Stimulated activated CD4-positive, alpha-beta T cell treated with anti-CD3 and anti-CD28 coated beads, Interleukin-1b, Interleukin-23, amount 100 ng/mL, for 1 hour (primary cell): Measurements from ENCODE around the gene ALDOA.
"Not testable (repeated sequence)": the region's sequence is repeated elsewhere in the genome, so short reads cannot be mapped to it uniquely, and the experiment has no call there.

ENCODE experiments used
- DNase-seq, 2 donors: peaks; one replicate each; pipeline ENCODE4 v3.0.0-alpha.2; 2020; ENCODE audit warnings: low read depth in 2 of 2

ALDOA gene

DNA sequence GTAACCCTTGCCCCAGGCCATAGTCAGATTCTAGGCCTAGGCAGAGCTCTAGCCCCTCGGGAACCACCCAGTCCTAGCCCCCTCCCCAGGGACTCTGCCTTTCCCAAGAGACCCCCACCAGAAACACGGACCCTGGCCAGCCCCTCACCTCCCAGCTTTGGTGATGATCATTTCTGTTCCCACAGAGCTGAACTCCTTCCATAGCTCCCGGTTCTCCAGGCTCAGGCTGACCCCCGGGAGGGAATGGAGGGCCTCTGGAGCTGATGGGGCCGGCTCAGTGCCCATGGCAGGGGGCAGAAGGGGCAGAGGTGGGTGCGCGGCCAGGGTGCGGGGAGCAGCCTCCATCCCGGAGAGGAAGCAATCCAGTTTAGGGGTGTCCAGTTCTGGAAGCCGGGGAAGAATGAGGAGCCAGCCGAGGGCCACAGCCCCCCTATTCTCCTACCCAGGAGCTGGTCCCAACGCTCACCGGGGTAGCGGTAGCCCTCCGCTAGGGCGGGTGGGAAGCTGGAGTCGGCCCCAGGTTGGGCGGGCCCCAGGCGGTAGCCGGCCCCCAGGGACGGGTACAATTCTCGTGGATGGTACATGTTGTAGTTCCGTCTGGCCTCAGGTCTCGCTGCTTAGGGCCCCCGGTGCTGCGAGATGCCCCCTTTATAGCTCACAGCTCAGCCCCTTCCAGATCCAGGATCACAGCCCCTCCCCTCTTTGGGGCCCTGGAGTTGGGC lies 25.2 kb downstream of the ALDOA start:
- no peak for DNase-seq

GRCh38 chr16:30091474-30092372 lies 26.2 kb downstream of the ALDOA start, which contains the start of gene TBX6:
TBX6 (minus strand) TSS chr16:30091924; CDS start chr16:30091193, 731 bp downstream.
- peak; percentile 79 to 87 for DNase-seq

DNA sequence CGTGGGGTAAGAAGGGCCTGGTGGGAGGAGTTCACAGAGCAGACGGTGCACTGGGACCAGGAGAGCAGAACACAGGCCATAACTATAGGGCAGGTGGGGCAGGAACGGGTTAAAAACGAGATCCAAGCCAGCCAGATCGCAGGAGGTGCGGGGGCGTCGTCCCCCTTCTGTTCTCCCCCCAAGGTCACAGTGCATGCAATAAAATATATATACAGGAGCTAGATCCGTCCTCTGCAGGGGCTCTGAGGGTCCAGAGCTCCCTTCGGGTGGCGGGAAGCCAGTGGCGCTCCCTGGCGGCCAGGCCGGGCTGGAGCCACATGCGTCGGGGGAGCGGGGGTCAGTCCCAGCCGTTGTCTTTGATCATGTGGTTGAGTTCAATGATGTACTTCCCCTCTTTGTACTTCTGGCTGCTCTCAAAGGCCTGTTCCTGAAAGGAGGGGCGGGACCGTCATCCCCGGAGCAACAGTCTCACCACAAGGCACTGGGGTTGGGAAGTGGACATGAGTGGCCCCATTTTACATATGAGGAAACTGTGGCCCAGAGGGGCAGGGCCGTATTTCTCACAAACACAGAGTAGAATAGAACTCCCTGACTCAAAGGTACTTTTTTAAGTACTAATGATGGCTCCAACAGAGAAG lies 26.9 kb downstream of the ALDOA start:
- DNase-seq: peak in 1 of 2 donors; percentile 23

DNA sequence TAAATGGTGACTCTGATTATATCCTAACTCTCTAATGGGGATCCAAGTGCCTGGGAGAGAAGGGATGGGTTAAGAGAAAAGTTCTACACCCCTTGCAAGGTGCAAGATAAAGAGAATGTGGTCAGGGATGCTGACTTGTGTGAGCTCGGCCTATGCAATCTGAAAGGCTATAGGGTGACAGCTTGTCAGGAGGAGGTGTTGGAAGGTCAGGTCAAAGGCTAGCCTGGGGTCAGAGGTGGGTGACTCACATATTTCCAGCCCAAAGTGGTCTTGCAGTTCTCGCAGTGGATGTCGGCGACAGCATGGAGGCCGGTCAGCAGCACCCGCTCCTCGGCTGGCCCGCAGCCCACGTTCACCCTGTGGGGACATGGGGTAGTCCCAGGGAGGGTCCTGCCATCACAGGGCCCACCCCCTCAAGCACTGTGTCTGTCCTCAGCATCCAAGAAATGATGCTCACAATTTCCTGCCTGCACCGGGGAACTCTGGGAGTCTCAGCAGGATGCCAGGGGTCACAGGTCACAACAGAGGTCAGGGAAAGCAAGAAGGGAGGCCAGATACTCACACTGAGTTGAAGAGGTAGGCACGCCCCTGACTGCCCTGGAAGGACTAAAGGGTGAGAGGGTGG lies 29.1 kb downstream of the ALDOA start:
- no peak for DNase-seq

GRCh38 chr16:30095166-30096078 lies 29.9 kb downstream of the ALDOA start:
- no peak for DNase-seq

DNA sequence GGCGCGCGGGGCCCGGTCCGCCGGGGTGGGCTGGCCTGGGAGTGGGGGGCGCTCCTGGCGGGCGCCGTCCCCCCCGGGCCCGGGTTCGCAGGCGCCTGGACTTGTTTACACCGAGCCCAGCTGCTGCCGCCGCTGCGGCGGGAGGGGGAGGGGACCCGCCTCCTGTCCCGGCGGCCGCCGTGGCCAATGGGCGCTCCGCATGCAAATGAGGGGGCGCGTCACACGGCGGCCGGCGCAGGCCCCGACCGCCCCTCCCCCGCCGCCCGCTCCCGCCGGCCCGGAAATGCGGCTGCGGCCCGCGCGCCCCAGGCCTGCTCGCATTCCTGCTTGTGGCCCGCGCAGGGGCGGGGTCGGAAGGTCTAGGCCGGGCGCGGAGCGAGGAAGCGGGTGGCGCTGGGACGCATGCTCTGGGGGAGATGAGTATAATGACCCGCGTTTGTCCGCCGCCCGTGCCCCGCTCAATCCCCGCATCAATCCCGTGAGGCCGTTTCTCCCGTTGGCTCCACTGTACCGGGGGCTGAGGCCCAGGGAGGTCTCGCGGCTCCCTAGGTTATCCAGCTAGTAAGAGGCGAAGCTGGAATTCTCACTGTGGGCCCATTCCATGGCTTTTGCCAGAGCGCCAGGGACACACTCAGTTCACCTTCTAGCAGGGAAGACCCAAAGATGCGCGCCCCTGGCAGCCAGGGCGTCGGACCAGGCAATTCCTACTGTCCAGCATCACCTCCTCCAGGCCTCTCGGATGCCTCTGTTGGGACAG lies 30.7 kb downstream of the ALDOA start, which contains the start of gene YPEL3:
YPEL3 (minus strand) TSS at position 109 of the 757 bp plus-strand sequence. CDS start 731 bp downstream, outside the sequence.
- peak; percentile 73 to 77 for DNase-seq

- no peak for DNase-seq
Observed at GRCh38 chr16:30096862-30097563, 31.5 kb downstream of the ALDOA start.

- DNase-seq: no peak
Observed at GRCh38 chr16:30104090-30104489, 38.5 kb downstream of the ALDOA start.

DNA sequence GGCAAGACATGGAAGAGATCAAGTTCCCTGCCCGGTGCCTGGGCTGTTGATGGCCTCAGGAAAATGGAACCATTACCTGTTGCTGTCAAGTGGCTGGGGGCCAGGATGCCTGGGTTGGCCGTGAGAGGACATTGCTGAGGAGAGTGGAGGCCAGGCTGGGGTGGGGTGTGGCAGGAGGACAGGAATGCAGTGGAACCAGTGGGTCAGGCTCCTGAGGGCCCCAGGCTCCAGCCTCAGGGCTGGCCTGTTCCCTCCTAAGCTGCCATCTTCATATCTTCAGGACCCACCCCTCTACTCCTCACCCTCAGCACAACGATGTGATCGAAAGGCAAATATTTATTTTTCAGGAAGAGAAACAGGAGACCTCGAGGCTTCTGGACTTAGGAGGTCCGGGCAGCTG lies 38.9 kb downstream of the ALDOA start:
- no peak for DNase-seq

GRCh38 chr16:30108059-30108850 lies 42.7 kb downstream of the ALDOA start:
- no peak for DNase-seq

DNA sequence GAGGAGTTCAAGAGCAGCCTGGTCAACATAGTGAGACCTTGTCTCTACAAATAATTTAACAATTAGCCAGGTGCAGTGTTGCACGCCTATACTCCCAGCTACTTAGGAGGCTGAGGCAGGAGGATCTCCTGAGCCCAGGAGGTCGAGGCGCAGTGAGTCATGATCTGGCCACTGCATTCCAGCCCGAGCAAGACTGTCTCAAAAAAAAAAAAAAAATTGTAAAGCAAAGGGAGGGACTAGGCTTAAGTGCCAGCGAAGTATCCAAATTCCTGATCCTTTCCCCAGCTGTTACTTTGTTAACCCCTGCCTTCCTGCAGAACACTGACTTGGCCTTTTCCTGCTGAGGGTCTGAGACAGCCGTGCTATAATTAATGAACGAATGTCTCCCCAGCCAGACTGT lies 45.1 kb downstream of the ALDOA start:
- DNase-seq: no peak

GRCh38 chr16:30112197-30113030 lies 46.9 kb downstream of the ALDOA start:
- peak; percentile 30 to 32 for DNase-seq

GRCh38 chr16:30113031-30113710 lies 47.6 kb downstream of the ALDOA start, which contains the start of gene GDPD3:
GDPD3 (minus strand) TSS chr16:30113537; CDS start chr16:30113478, 59 bp downstream.
- DNase-seq: no peak

DNA sequence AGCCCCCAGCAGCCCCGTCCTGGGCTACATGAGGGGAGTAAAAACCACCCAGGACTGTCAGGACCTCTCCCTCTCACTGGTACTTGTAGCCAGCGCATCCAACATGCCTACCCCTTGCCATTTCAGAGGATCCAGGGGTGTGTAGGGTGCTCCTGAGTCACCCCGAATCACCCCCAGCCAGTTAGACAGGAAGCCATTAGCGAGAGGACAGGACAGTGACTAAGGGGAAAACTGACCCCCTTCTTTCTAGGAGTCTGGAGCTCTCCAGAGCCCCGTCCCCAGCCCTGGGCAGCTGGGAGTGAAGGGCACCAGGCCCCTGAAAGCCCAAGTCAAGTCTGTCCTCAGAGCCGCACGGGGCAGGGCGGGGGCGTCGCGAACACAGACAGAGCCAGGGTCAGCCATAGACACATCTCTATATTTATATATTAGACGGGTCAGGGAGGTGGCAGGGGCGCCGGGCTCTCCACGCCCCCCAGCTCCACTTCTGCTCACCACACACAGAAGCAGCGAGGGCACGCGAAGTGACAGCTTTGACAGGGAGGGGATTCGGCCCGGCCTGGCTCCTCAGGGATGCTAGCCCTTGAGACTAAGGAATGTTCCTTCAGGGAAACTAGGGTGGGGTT lies 48.3 kb downstream of the ALDOA start:
- DNase-seq: no peak

DNA sequence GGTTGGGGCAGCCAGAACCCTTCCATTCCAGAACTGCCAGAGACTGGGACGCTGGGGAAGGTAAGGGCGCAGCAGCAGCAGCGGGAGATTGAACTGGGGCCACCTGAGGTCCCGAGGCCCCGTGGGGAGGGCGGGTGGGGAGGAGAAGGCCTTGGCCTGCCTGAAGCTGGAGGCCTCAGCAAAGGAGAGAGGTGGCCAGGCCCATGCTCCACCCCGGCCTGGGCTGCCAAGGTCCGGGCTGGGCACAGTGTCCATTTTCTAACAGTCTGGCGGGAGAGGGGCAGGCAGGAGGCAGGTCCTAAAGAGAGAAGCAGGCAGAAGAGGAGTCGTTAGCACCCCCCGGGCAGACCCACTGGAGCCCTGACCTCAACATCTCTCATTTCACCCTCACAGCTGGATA lies 48.9 kb downstream of the ALDOA start:
- no peak for DNase-seq

- DNase-seq: not testable (repeated sequence)
Observed at GRCh38 chr16:30114833-30115232, 49.3 kb downstream of the ALDOA start.
